ENCODE results near the gene AADACL2.
"Not testable (repeated sequence)": the region's sequence is repeated elsewhere in the genome, so short reads cannot be mapped to it uniquely, and the experiment has no call there.

AADACL2 gene

GRCh38 chr3:151768393-151768930 lies 34.7 kb downstream of the AADACL2 start:
- DNase-seq, result no peak

- DNase-seq, result no peak
These were observed 35.4 kb downstream of the AADACL2 start for GRCh38 chr3:151769175-151769574.

GRCh38 chr3:151770956-151771355 lies 37.2 kb downstream of the AADACL2 start:
- DNase-seq, result no peak

GRCh38 chr3:151772825-151773480 lies 39.2 kb downstream of the AADACL2 start:
- no peak for DNase-seq

- DNase-seq, result no peak
These were observed 40.5 kb downstream of the AADACL2 start for GRCh38 chr3:151774235-151774634.

GRCh38 chr3:151774910-151775309 lies 41.2 kb downstream of the AADACL2 start:
- DNase-seq, result no peak

GRCh38 chr3:151775314-151776258 lies 41.9 kb downstream of the AADACL2 start:
- no peak for DNase-seq

GRCh38 chr3:151776259-151776740 lies 42.6 kb downstream of the AADACL2 start:
- no peak for DNase-seq

GRCh38 chr3:151777880-151778279 lies 44.2 kb downstream of the AADACL2 start:
- DNase-seq, result no peak

GRCh38 chr3:151787626-151788025 lies 53.9 kb downstream of the AADACL2 start:
- no peak for DNase-seq

GRCh38 chr3:151788401-151788800 lies 54.7 kb downstream of the AADACL2 start:
- no peak for DNase-seq

GRCh38 chr3:151789853-151790463 lies 56.2 kb downstream of the AADACL2 start:
- no peak for DNase-seq

GRCh38 chr3:151790763-151791162 lies 57.0 kb downstream of the AADACL2 start:
- DNase-seq, result not testable (repeated sequence)

- DNase-seq, result no peak
These were observed 58.7 kb downstream of the AADACL2 start for GRCh38 chr3:151792411-151792810.

- DNase-seq, result no peak
These were observed 59.9 kb downstream of the AADACL2 start for GRCh38 chr3:151793636-151794035.

- no peak for DNase-seq
These were observed 60.4 kb downstream of the AADACL2 start for GRCh38 chr3:151794080-151794479.

GRCh38 chr3:151795276-151795675 lies 61.5 kb downstream of the AADACL2 start:
- no peak for DNase-seq

- no peak for DNase-seq
These were observed 62.5 kb downstream of the AADACL2 start for GRCh38 chr3:151796105-151796680.

- no peak for DNase-seq
These were observed 64.7 kb downstream of the AADACL2 start for GRCh38 chr3:151798466-151798865.

GRCh38 chr3:151800431-151800830 lies 66.7 kb downstream of the AADACL2 start:
- no peak for DNase-seq

GRCh38 chr3:151804267-151804666 lies 70.5 kb downstream of the AADACL2 start:
- DNase-seq, result no peak

- DNase-seq, result no peak
These were observed 73.1 kb downstream of the AADACL2 start for GRCh38 chr3:151806838-151807237.

Data from COR-L47 (cell line).